ENCODE results near the gene LENG8.

- TF ChIP-seq CTCF (IDR thresholded peaks at IDR 0.05) (no peak), POLR2A (IDR thresholded peaks at IDR 0.05) (no peak)
Observed at GRCh38 chr19:54482889-54483288, 33.9 kb downstream of the LENG8 start.
